Right lobe of liver (tissue), 6 donors: Measurements from ENCODE around the gene GRIN3B. TPM values are rescaled to one million over a fixed set of nuclear protein-coding genes. Genes with fewer than 3 reads are reported as not detected.

ENCODE experiments used
- ATAC-seq, 4 donors: fragments of 200-7000 bp; cut with Tn5 transposase; one replicate each; pipeline ENCODE4 v1.9.1; 2020; ENCODE audit warnings: mild to moderate bottlenecking in 4 of 4, moderate library complexity in 4 of 4
- DNase-seq, 3 donors: peaks; one replicate each; pipeline ENCODE4 v3.0.0-alpha.2; 2020
- H3K27ac ChIP-seq, 3 donors: fragments of 200-600 bp; one replicate each; pipeline ENCODE4 v1.8.0; 2022
- H3K27me3 ChIP-seq, 2 donors: fragments of 200-600 bp; one replicate each; pipeline ENCODE4 v1.8.0; 2022
- H3K36me3 ChIP-seq, 4 donors: fragments of 200-600 bp; sonication (generic) in 1 of 4; one replicate each; pipeline versions ENCODE4 v1.5.1 to v1.8.0; 2017 to 2022; ENCODE audit warnings: control low read depth in 1 of 4
- H3K4me1 ChIP-seq, 4 donors: fragments of 200-600 bp; sonication (generic) in 1 of 4; one replicate each; pipeline versions ENCODE4 v1.5.1 to v1.8.0; 2017 to 2022; ENCODE audit warnings: control low read depth in 1 of 4
- H3K4me3 ChIP-seq, 3 donors: fragments of 200-600 bp; one replicate each; pipeline ENCODE4 v1.8.0; 2022
- H3K9me3 ChIP-seq, 4 donors: fragments of 200-600 bp; sonication (generic) in 1 of 4; one replicate each; pipeline versions ENCODE4 v1.5.1 to v1.8.0; 2017 to 2022; ENCODE audit warnings: control low read depth in 1 of 4
- CTCF ChIP-seq, 4 donors: fragments of 200-600 bp in 3 of 4; fragments of 450-650 bp in 1 of 4; IDR thresholded peaks; one replicate each; pipeline versions ENCODE4 v1.5.1 to v1.8.0; 2016 to 2022; ENCODE audit warnings: antibody characterized with exemption in 4 of 4, mild to moderate bottlenecking in 2 of 4
- POLR2A ChIP-seq: fragments of 450-650 bp; IDR thresholded peaks from one replicate; pipeline ENCODE4 v1.6.1; 2017; ENCODE audit warnings: antibody characterized with exemption, mild to moderate bottlenecking
- WGBS: methylation state at CpG from one replicate; pipeline ENCODE4 v1.1.6; 2018; ENCODE audit warnings: low coverage, low lambda C conversion rate; ENCODE audit not compliant: insufficient coverage; ENCODE audit errors: missing lambda C conversion rate; 5-methylcytosine and 5-hydroxymethylcytosine counted together
- intact Hi-C, 2 donors: fragments of 100-400 bp; cut with DNase I; formaldehyde crosslinking; loops; one replicate each; pipeline versions ENCODE4 v1.11.2 to v1.14.1; 2022
- total RNA-seq, 6 experiments: library from RNA; depleted of rRNA in 2 of 6; stranded (reverse); fragments of >200 nt in 2 of 6; fragmentation: NEBNext Ultra II Directional in 3 of 6; extraction: Animal tissue kit (Norgen Biotek cat#: 25700) in 3 of 6; gene quantifications; one replicate each; pipeline versions ENCODE4 v1.1.0 to v1.2.4, GENCODE V29; 2016 to 2023
- donor health status: DM: no; HTN: yes; CAD: no.
- donor health status: DM: no; HTN: no; CAD: no.
- donor health status: DM: no; HTN: no; CAD: no.
- donor health status: DM: no; HTN: yes; CAD: no.
- donor health status: DM: no; HTN: yes; CAD: no.

GRIN3B gene
- total RNA-seq, 6 experiments from 2014 or later, result 0.06 TPM; not detected in 5

- H3K27me3 ChIP-seq, result no peaks in the 10 kb centered on the region
- H3K4me3 ChIP-seq, result no peak overlapping the region
- WGBS, result 83% methylated on average over 8 of the region's 31 CpGs
- peaks cover 0 to 3% (median 0%) of the 10 kb centered on the region in 4 donors for H3K36me3 ChIP-seq
- H3K4me1 ChIP-seq, result no peaks in the 10 kb centered on the region
- intact Hi-C loops, result no loop called here
- TF ChIP-seq CTCF (IDR thresholded peaks at IDR 0.05), result no peak
- no peak for TF ChIP-seq POLR2A
- H3K9me3 ChIP-seq, result no peaks in the 10 kb centered on the region
- no peak overlapping the region for H3K27ac ChIP-seq
- ATAC-seq (no peak), DNase-seq (no peak)
Observed at GRCh38 chr19:962683-963400, 37.4 kb upstream of the GRIN3B start.

GRCh38 chr19:963486-963951 lies 36.7 kb upstream of the GRIN3B start:
- H3K36me3 ChIP-seq, result peaks cover 0 to 6% (median 0%) of the 10 kb centered on the region in 4 donors
- no CpG with 5 or more reads among the region's 11 CpGs for WGBS
- H3K27ac ChIP-seq, result no peak overlapping the region
- H3K27me3 ChIP-seq, result no peaks in the 10 kb centered on the region
- no peak for DNase-seq
- H3K9me3 ChIP-seq, result no peaks in the 10 kb centered on the region
- no peak overlapping the region for H3K4me3 ChIP-seq
- no peak for TF ChIP-seq POLR2A
- TF ChIP-seq CTCF (IDR thresholded peaks at IDR 0.05), result no peak
- intact Hi-C loops, result no loop called here
- H3K4me1 ChIP-seq, result no peaks in the 10 kb centered on the region
- no peak for ATAC-seq

- H3K27ac ChIP-seq, result no peak overlapping the region
- peaks cover 0 to 11% (median 0%) of the 10 kb centered on the region in 4 donors for H3K36me3 ChIP-seq
- no peak for TF ChIP-seq CTCF (IDR thresholded peaks at IDR 0.05)
- TF ChIP-seq POLR2A, result no peak
- H3K27me3 ChIP-seq, result no peaks in the 10 kb centered on the region
- H3K9me3 ChIP-seq, result no peaks in the 10 kb centered on the region
- H3K4me3 ChIP-seq, result no peak overlapping the region
- intact Hi-C loops, result no loop called here
- DNase-seq (no peak), ATAC-seq (no peak)
- no CpG with 5 or more reads among the region's 16 CpGs for whole genome bisulfite sequencing
- no peaks in the 10 kb centered on the region for H3K4me1 ChIP-seq
Observed at GRCh38 chr19:964116-964520, 36.1 kb upstream of the GRIN3B start.

- Histone ChIP-seq H3K4me3 (no peak overlapping the region), H3K27ac (no peak overlapping the region), H3K27me3 (no peaks in the 10 kb centered on the region), H3K9me3 (no peaks in the 10 kb centered on the region), H3K4me1 (no peaks in the 10 kb centered on the region), H3K36me3 (peaks cover 0 to 13% (median 0%) of the 10 kb centered on the region in 4 donors)
- no peak for TF ChIP-seq POLR2A
- no peak for TF ChIP-seq CTCF (IDR thresholded peaks at IDR 0.05)
- ATAC-seq (no peak), DNase-seq (no peak)
- WGBS, result 100% methylated on average over 3 of the region's 19 CpGs
- intact Hi-C loops, result no loop called here
Observed at GRCh38 chr19:964761-965694, 35.2 kb upstream of the GRIN3B start.
